CD14-positive monocyte (primary cell): ENCODE data around the gene EFCAB8. TPM values are rescaled to one million over a fixed set of nuclear protein-coding genes. Genes with fewer than 3 reads are reported as not detected.

Source experiments
- DNase-seq, 3 donors: peaks; one replicate each; pipeline ENCODE4 v3.0.0-alpha.2; 2011 to 2022
- H2AFZ ChIP-seq: 2 replicates; pipeline ENCODE4 v1.6.0; 2012; ENCODE audit warnings: mild to moderate bottlenecking, low read depth, low read length, inconsistent platforms; ENCODE audit not compliant: insufficient read depth, poor library complexity, severe bottlenecking
- H3K27ac ChIP-seq, 2 donors: 1 replicate in 1 of 2; 2 replicates in 1 of 2; pipeline ENCODE4 v1.5.1; 2012 to 2013; ENCODE audit warnings: low read length in 2 of 2, control low read depth in 1 of 2, inconsistent platforms in 1 of 2, low read depth in 1 of 2, mild to moderate bottlenecking in 1 of 2
- H3K27me3 ChIP-seq, 2 donors: one replicate each; pipeline versions ENCODE4 v1.6.0 to v1.6.1; 2011 to 2013; ENCODE audit warnings: low read length in 2 of 2; ENCODE audit not compliant: control insufficient read depth in 2 of 2, insufficient read depth in 2 of 2
- H3K36me3 ChIP-seq, 2 donors: replicated peaks in 1 of 2; 1 replicate in 1 of 2; 2 replicates in 1 of 2; pipeline versions ENCODE4 v1.5.1 to v1.6.1; 2012 to 2013; ENCODE audit warnings: low read length in 2 of 2, control low read depth in 1 of 2, inconsistent platforms in 1 of 2, mild to moderate bottlenecking in 1 of 2; ENCODE audit not compliant: insufficient read depth in 2 of 2, control insufficient read depth in 1 of 2
- H3K4me1 ChIP-seq, 2 donors: 1 replicate in 1 of 2; 2 replicates in 1 of 2; pipeline versions ENCODE4 v1.5.1 to v1.6.1; 2012 to 2013; ENCODE audit warnings: low read length in 2 of 2, control low read depth in 1 of 2, inconsistent platforms in 1 of 2, mild to moderate bottlenecking in 1 of 2, moderate library complexity in 1 of 2; ENCODE audit not compliant: insufficient read depth in 2 of 2, control insufficient read depth in 1 of 2
- H3K4me2 ChIP-seq: replicated peaks from 2 replicates; pipeline ENCODE3; 2012; ENCODE audit warnings: low read length, moderate library complexity, mild to moderate bottlenecking; ENCODE audit not compliant: poor library complexity, severe bottlenecking; ENCODE audit errors: extremely low read depth
- H3K4me3 ChIP-seq, 3 experiments: fragments of 200-600 bp in 1 of 3; sonication (generic) in 1 of 3; replicated peaks in 1 of 3; 1 replicate in 2 of 3; 2 replicates in 1 of 3; pipeline ENCODE4 v1.5.1; 2011 to 2013; ENCODE audit warnings: low read length in 3 of 3, mild to moderate bottlenecking in 3 of 3, control low read depth in 2 of 3, low read depth in 2 of 3, inconsistent platforms in 1 of 3, moderate library complexity in 1 of 3
- H3K79me2 ChIP-seq: 2 replicates; pipeline ENCODE4 v1.6.0; 2012; ENCODE audit warnings: mild to moderate bottlenecking, control low read depth, inconsistent platforms, low read length, moderate library complexity; ENCODE audit not compliant: insufficient read depth
- H3K9ac ChIP-seq: 2 replicates; pipeline ENCODE4 v1.6.0; 2017; ENCODE audit warnings: low read length, mild to moderate bottlenecking; ENCODE audit not compliant: insufficient read depth, poor library complexity, severe bottlenecking
- H3K9me3 ChIP-seq, 2 donors: replicated peaks in 1 of 2; 1 replicate in 1 of 2; 2 replicates in 1 of 2; pipeline versions ENCODE4 v1.5.1 to v1.6.1; 2012 to 2013; ENCODE audit warnings: low read length in 2 of 2, control low read depth in 1 of 2; ENCODE audit not compliant: control insufficient read depth in 1 of 2, insufficient read depth in 1 of 2
- H4K20me1 ChIP-seq: 2 replicates; pipeline ENCODE4 v1.6.0; 2012; ENCODE audit warnings: mild to moderate bottlenecking, low read length, control low read depth, moderate library complexity; ENCODE audit not compliant: insufficient read depth
- H3K27ac Mint-ChIP-seq, 7 donors: one replicate each; pipeline ENCODE4 v1.8.0; 2020; ENCODE audit warnings: mild to moderate bottlenecking in 7 of 7, mixed read lengths in 7 of 7, moderate library complexity in 6 of 7, inconsistent platforms in 2 of 7
- H3K27me3 Mint-ChIP-seq, 3 donors: one replicate each; pipeline ENCODE4 v1.8.0; 2021 to 2022; ENCODE audit warnings: low read depth in 3 of 3, mild to moderate bottlenecking in 3 of 3, mixed read lengths in 3 of 3, moderate library complexity in 3 of 3, inconsistent platforms in 1 of 3
- H3K36me3 Mint-ChIP-seq, 2 donors: one replicate each; pipeline ENCODE4 v1.8.0; 2020; ENCODE audit warnings: mixed read lengths in 2 of 2, inconsistent platforms in 1 of 2, mild to moderate bottlenecking in 1 of 2
- H3K4me1 Mint-ChIP-seq: one replicate; pipeline ENCODE4 v1.8.0; 2020; ENCODE audit warnings: mild to moderate bottlenecking, mixed read lengths
- H3K4me3 Mint-ChIP-seq, 2 donors: one replicate each; pipeline ENCODE4 v1.8.0; 2020; ENCODE audit warnings: mild to moderate bottlenecking in 2 of 2, mixed read lengths in 2 of 2, moderate library complexity in 1 of 2
- H3K9me3 Mint-ChIP-seq, 7 donors: one replicate each; pipeline ENCODE4 v1.8.0; 2020 to 2022; ENCODE audit warnings: mixed read lengths in 7 of 7, mild to moderate bottlenecking in 6 of 7, moderate library complexity in 6 of 7, inconsistent platforms in 2 of 7
- CTCF ChIP-seq: fragments of 200-600 bp; IDR thresholded peaks from one replicate; pipeline ENCODE4 v1.8.0; 2022; ENCODE audit warnings: antibody characterized with exemption, mild to moderate bottlenecking
- WGBS: methylation state at CpG from one replicate; pipeline ENCODE4 v1.1.5; 2013; ENCODE audit warnings: missing lambda C conversion rate; ENCODE audit not compliant: insufficient coverage; 5-methylcytosine and 5-hydroxymethylcytosine counted together
- intact Hi-C, 2 donors: fragments of 100-400 bp; cut with micrococcal nuclease; formaldehyde crosslinking; loops; one replicate each; pipeline versions ENCODE4 v1.15.0 to v1.15.1; 2023
- polyA plus RNA-seq, 3 donors: library from polyadenylated mRNA; depleted of rRNA in 1 of 3; unstranded in 2 of 3; stranded (reverse) in 1 of 3; fragments of 300-500 nt in 2 of 3; fragments of >200 nt in 1 of 3; fragmentation: Illumina TruSeq in 2 of 3; gene quantifications; 1 replicate in 2 of 3; 2 replicates in 1 of 3; pipeline ENCODE4 v1.2.3, GENCODE V29; 2012 to 2021

EFCAB8 gene
- polyA plus RNA-seq, 3 donors: 0.45 TPM; not detected in 2

DNA sequence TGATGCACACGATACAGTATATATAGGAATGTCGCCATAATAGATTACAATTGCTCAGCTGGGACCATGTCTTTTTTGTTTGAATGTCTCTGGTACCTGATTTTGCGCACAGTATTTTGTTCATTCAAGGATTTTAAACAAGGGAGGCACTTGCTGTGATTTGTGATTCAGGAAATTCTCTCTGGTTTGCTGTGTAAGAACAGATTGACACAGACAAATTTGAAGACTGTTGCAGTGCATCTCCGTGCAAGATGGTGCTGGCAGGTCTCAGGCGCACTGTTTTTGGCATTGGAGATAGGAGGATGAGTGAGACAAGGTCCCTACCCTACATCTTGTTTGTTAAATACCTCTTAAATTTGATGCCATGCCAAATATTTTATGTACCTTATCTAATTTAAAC, 36.5 kb upstream of the EFCAB8 start:
- no peak for TF ChIP-seq CTCF
- Mint-ChIP-seq H3K4me1 (peaks cover 39% of the 10 kb centered on the region), H3K4me3 (no peak overlapping the region), H3K27ac (peak overlapping the region in 4 of 7 donors; percentile 28 to 92 (median 64)), H3K27me3 (peaks cover 0 to 3% (median 0%) of the 10 kb centered on the region in 3 donors), H3K36me3 (peaks cover 15 to 17% of the 10 kb centered on the region in 2 donors), H3K9me3 (peaks cover 0 to 2% (median 0%) of the 10 kb centered on the region in 7 donors)
- intact Hi-C loops: no loop called here
- H3K9me3 ChIP-seq: no peaks in the 10 kb centered on the region
- no peak overlapping the region for H3K4me3 ChIP-seq
- peak overlapping the region in 1 of 2 donors; percentile 67 for H3K27ac ChIP-seq
- H3K79me2 ChIP-seq: peaks cover 79% of the 10 kb centered on the region
- H3K27me3 ChIP-seq: no peaks in the 10 kb centered on the region
- no peak overlapping the region for H3K9ac ChIP-seq
- H3K36me3 ChIP-seq: peaks cover 13 to 15% of the 10 kb centered on the region in 2 donors
- peaks cover 42% of the 10 kb centered on the region in 2 donors for H3K4me1 ChIP-seq
- WGBS: 100% methylated on average over 1 of the region's 5 CpGs
- peaks cover 59% of the 10 kb centered on the region for H4K20me1 ChIP-seq
- no peak for DNase-seq
- H2AFZ ChIP-seq: no peak overlapping the region
- H3K4me2 ChIP-seq: no peak overlapping the region

DNA sequence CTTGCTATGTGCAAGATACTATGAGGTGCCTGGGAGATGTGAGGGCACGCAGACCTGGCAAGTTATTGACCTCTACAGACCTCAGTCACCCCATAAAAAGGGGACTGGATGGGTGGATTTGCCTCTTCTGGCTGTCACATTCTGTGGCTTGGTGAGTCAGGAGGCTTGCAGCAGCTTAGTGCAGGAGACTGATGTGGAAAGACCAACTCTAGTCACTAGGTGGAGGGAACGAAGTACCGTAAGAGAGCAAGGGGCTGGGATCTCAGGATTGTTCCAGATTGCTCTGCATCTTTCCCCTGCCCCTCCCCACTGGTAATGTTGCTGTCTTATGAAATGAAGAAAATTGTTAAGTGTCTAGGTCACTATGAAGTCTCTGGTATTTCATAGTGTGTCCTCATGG, 35.6 kb upstream of the EFCAB8 start:
- peaks cover 88% of the 10 kb centered on the region for H3K79me2 ChIP-seq
- H3K4me3 ChIP-seq: no peak overlapping the region
- no peaks in the 10 kb centered on the region for H3K27me3 ChIP-seq
- no peak overlapping the region for H3K9ac ChIP-seq
- Mint-ChIP-seq H3K27me3 (no peaks in the 10 kb centered on the region), H3K9me3 (peaks cover 0 to 2% (median 0%) of the 10 kb centered on the region in 7 donors), H3K4me1 (peaks cover 42% of the 10 kb centered on the region), H3K36me3 (peaks cover 22 to 26% of the 10 kb centered on the region in 2 donors), H3K4me3 (no peak overlapping the region), H3K27ac (peak overlapping the region; percentile 38 to 92 (median 85))
- H4K20me1 ChIP-seq: peaks cover 62% of the 10 kb centered on the region
- H3K9me3 ChIP-seq: no peaks in the 10 kb centered on the region
- peak overlapping the region; percentile 7 for H3K4me2 ChIP-seq
- H3K36me3 ChIP-seq: peaks cover 16 to 24% of the 10 kb centered on the region in 2 donors
- DNase-seq: peak; percentile 48 to 76 (median 57)
- H2AFZ ChIP-seq: no peak overlapping the region
- no peak for TF ChIP-seq CTCF
- H3K4me1 ChIP-seq: peaks cover 42% of the 10 kb centered on the region in 2 donors
- intact Hi-C loops: no loop called here
- peak overlapping the region; percentile 13 to 67 for H3K27ac ChIP-seq
- no CpG with 5 or more reads among the region's 3 CpGs for WGBS
